ENCODE data around the gene FSTL4. TPM values are rescaled to one million over a fixed set of nuclear protein-coding genes. Genes with fewer than 3 reads are reported as not detected.
A peak's percentile ranks its signal among the peaks of the same experiment; 100 is the strongest.

Gene FSTL4
- total RNA-seq, 2 donors from 2014 or later: not detected

GRCh38 chr5:133373121-133373870 is 239.0 kb downstream of the FSTL4 start:
- no peak for DNase-seq (ENCODE audit: low spot score in 2 of 2)
- no peak for ATAC-seq
- Mint-ChIP-seq H3K36me3 (peaks cover 11 to 13% of the 10 kb centered on the region in 2 donors), H3K9me3 (peaks cover 13 to 20% of the 10 kb centered on the region in 2 donors), H3K27ac (no peak overlapping the region)

DNA sequence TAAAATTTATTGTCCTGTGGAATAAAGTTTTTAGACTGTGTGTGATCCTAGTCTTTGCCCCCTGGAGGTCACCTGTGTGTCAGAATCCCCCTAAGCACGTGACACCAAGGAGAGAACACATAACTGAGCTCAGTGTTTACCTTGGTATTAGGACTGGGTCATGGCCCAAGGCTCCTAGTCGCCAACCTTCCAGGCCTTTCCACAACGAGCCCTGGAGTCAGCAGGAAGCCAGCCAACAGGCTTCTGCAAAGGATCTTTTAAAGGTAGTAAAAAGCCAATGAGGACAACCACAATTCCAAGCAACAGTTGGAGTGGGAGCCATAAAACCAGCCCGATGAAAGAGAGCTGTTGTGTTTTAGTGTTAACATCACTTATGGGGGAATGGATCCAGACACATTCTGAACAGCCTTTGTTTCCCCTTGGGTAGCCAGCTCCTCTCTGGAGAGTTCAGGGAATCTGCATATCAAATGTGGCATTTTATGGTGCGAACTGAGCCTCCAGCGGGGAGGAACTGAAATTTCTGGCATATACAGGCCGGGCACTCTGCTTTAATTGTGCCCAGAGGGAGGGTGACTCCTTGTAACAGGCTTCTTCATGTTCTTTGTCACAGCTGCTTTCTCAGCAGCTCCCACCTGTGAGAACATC is 239.9 kb downstream of the FSTL4 start:
- Mint-ChIP-seq H3K36me3 (peaks cover 7% of the 10 kb centered on the region in 2 donors), H3K9me3 (peaks cover 11 to 16% of the 10 kb centered on the region in 2 donors), H3K27ac (no peak overlapping the region)
- ATAC-seq (no peak), DNase-seq (ENCODE audit: low spot score in 2 of 2) (no peak)

- no peak for DNase-seq (ENCODE audit: low spot score in 2 of 2)
- Mint-ChIP-seq H3K27ac (peak overlapping the region in 1 of 2 donors; percentile 9), H3K9me3 (peaks cover 4 to 10% of the 10 kb centered on the region in 2 donors), H3K36me3 (no peaks in the 10 kb centered on the region)
- ATAC-seq: no peak
These were observed 240.8 kb downstream of the FSTL4 start for GRCh38 chr5:133371371-133372155.

DNA sequence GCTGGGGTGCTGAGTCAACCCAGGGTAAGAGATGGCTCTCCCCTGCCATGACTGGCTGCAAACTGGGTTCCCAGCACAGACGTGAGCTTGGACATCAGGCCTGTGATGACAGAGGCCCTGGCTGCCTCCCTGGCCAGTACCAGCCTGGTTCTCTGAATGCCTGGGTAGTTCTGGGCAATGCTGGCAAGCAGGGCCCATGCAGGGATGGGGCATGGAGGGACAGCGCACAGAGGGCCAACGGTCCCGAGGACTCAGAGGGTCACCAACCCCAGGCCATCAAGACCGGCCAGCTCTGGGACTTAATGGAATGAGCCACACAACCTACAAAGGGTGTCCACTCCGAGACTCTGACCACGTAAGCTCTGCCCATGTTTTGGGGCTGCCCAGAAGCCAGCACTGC is 241.4 kb downstream of the FSTL4 start:
- DNase-seq (ENCODE audit: low spot score in 2 of 2) (no peak), ATAC-seq (no peak)
- H3K9me3 Mint-ChIP-seq: peaks cover 0 to 5% of the 10 kb centered on the region in 2 donors
- no peak overlapping the region for H3K27ac Mint-ChIP-seq
- H3K36me3 Mint-ChIP-seq: no peaks in the 10 kb centered on the region

GRCh38 chr5:133370036-133370831 is 242.1 kb downstream of the FSTL4 start:
- ATAC-seq (no peak), DNase-seq (ENCODE audit: low spot score in 2 of 2) (no peak)
- no peak overlapping the region for H3K27ac Mint-ChIP-seq
- H3K9me3 Mint-ChIP-seq: no peaks in the 10 kb centered on the region
- H3K36me3 Mint-ChIP-seq: no peaks in the 10 kb centered on the region

DNA sequence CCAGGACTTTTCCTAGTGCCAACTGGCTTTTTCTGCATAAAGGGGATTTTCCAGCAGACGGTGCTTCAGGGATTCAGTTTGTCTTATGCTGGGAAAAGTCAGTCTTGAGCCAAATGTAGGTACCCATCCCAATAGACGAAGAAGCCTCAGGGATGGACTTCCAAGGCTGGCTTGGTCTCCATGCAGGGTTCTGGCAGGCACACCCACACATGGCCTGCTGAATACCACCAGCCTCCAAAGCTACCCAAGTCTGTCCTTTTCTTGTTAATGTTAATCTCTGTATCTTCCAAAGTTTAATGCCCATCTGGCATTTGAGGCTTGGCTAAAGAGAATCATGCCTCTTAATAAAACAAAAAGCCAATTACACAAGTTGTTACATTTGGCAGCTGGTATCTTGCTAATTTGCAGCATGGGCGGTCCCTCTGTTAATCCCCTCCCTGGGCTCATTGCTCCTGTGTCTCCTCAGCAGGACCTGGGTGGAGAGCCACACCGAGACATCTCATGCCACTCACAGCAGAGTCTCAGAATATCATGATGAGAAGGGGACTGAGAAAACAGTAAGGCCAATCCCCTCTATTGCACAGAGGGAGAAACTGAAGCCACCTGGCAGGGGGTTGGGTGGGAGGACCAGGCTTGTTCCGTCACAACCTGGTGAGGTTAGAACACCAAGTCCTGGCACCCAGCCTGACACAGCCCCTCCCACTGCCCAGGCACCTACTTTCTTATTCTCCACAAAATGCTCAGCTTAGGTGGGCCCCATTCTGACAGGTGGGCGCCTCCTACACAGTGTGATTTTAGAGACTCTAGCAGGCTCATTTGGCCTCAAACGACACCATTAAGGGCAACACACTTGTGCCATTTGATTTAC is 243.2 kb downstream of the FSTL4 start:
- no peaks in the 10 kb centered on the region for H3K36me3 Mint-ChIP-seq
- H3K9me3 Mint-ChIP-seq: no peaks in the 10 kb centered on the region
- no peak overlapping the region for H3K27ac Mint-ChIP-seq
- ATAC-seq: no peak
- DNase-seq (ENCODE audit: low spot score in 2 of 2): no peak

DNA sequence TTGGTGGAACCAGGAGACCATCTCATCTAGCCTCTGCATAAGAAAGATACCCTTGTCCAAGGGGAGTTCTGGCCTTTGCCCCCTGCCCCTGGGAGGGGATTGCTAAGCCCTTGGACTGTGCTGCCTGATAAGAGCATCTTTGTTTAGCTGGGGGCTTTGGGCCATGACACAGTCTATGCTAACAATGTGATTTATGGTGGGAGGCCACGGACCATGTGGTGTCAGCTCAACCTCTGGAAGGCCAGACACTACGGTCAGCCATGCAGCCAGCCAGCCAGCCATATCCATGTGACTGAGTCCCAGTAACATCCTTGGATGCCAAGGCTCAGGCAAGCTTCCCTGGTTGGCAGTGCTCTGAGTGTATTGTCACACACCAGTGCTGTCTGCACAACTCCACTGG is 244.4 kb downstream of the FSTL4 start:
- no peak overlapping the region for H3K27ac Mint-ChIP-seq
- ATAC-seq: no peak

GRCh38 chr5:133367071-133367786 is 245.1 kb downstream of the FSTL4 start:
- no peak for ATAC-seq
- no peak overlapping the region for H3K27ac Mint-ChIP-seq

More for the DNA sequence above, 244.4 kb downstream of the FSTL4 start:
- no peaks in the 10 kb centered on the region for H3K36me3 Mint-ChIP-seq
- H3K9me3 Mint-ChIP-seq: no peaks in the 10 kb centered on the region
- DNase-seq (ENCODE audit: low spot score in 2 of 2): no peak

DNA sequence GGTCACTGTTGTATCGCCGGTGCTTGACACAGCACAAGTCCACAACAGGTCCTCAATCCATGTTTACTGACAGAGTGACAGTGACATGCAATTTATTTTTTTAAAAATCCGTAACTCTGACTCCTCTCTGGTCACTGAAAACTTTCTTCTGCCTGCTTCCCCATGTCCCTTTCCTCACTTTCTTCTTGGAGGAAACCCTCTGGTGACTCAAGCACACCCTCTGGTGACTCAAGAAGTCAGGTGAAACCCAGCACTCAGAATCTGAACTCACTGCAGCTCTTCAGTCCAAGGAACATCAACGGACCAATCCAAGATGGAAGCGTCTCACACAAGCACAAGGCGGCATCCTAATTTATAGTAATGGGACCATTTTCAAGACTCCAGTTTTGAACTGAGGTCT is 245.9 kb downstream of the FSTL4 start:
- Mint-ChIP-seq H3K9me3 (no peaks in the 10 kb centered on the region), H3K27ac (no peak overlapping the region), H3K36me3 (no peaks in the 10 kb centered on the region)
- DNase-seq (ENCODE audit: low spot score in 2 of 2): no peak
- no peak for ATAC-seq

More at GRCh38 chr5:133367071-133367786, 245.1 kb downstream of the FSTL4 start:
- no peak for DNase-seq (ENCODE audit: low spot score in 2 of 2)
- Mint-ChIP-seq H3K9me3 (no peaks in the 10 kb centered on the region), H3K36me3 (no peaks in the 10 kb centered on the region)

GRCh38 chr5:133365738-133366137 is 246.6 kb downstream of the FSTL4 start:
- H3K9me3 Mint-ChIP-seq: no peaks in the 10 kb centered on the region
- ATAC-seq (no peak), DNase-seq (ENCODE audit: low spot score in 2 of 2) (no peak)
- H3K27ac Mint-ChIP-seq: no peak overlapping the region
- H3K36me3 Mint-ChIP-seq: no peaks in the 10 kb centered on the region

DNA sequence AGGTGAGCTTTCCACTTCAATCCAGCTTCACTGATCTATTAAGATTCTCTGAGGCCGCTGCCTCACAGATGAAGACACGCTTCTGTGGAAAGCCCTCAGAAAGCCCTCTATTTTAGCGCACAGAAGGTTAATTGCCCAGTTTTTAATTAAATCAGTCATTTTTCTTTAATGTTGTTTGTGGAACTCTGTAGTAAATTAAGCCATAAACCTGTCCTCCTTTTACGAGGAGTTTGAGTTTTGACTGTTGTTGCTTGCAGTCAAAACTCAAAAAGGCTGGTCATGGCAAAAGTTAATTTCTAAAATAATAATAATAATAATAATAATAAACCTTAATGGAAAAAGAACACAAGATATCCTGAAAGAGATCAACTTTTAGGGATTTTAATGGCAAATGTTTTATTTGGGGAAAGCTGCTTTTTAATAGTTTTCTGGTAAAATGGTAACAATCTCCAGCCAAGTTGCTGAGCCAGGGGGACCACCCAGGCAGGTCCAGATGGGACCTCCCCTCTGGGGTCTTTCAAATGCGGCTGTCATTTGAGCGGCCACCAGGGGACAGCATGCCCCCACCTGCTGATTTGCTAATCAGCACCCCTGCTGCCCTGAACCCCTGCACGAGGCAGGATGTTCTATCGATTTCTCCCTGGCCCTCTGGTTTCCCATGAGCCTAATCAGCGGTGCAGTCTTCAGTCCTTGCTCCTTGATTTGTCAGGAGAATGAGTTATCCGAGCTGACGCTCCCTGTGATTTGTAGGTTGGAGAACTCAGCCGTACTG is 247.2 kb downstream of the FSTL4 start:
- H3K9me3 Mint-ChIP-seq: no peaks in the 10 kb centered on the region
- no peak for DNase-seq (ENCODE audit: low spot score in 2 of 2)
- no peaks in the 10 kb centered on the region for H3K36me3 Mint-ChIP-seq
- no peak for ATAC-seq
- H3K27ac Mint-ChIP-seq: peak overlapping the region in 1 of 2 donors; percentile 66

DNA sequence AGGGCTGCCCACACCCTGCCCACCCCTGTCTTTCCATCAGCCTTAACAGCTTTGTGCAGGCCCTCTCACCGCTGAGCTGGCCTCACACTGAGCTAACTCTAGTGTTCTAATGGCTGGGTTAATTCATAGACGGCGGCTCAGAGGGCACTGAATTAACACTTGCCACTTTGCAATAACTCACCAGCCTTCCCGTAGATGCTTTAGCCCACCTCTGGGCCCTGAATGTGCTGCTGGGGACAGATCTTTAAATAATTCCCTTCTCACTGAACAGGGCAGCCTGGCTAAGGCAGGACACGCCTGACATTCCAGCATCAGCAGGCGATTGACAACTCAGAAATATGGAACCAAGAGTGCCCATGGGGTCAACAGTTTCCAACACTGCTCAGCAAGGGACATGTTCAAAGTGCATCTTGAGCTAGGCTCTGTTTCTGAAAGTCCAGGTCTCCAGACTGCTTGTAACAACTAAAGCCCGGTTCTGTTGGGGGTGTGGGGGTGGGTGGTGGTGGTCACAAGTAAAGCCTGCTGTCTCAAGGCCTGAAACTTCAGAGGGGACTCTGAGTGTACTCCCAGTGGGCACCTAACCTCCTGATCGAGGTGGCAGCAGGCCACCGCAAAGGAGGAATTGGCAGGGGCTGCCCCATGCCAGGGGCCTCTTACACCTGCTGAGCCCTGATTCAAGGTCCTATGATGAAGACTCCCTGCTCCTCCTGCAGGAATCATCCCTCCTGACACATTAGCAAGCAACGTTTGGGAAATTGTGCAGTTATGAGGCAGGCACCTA is 248.3 kb downstream of the FSTL4 start:
- DNase-seq (ENCODE audit: low spot score in 2 of 2): no peak
- H3K9me3 Mint-ChIP-seq: no peaks in the 10 kb centered on the region
- no peak for ATAC-seq
- H3K27ac Mint-ChIP-seq: no peak overlapping the region
- H3K36me3 Mint-ChIP-seq: no peaks in the 10 kb centered on the region

GRCh38 chr5:133362438-133362837 is 249.9 kb downstream of the FSTL4 start:
- Mint-ChIP-seq H3K9me3 (no peaks in the 10 kb centered on the region), H3K27ac (no peak overlapping the region), H3K36me3 (no peaks in the 10 kb centered on the region)
- DNase-seq (ENCODE audit: low spot score in 2 of 2) (no peak), ATAC-seq (no peak)

GRCh38 chr5:133361922-133362321 is 250.4 kb downstream of the FSTL4 start:
- ATAC-seq: no peak

More at GRCh38 chr5:133361922-133362321, 250.4 kb downstream of the FSTL4 start:
- Mint-ChIP-seq H3K27ac (no peak overlapping the region), H3K9me3 (no peaks in the 10 kb centered on the region), H3K36me3 (no peaks in the 10 kb centered on the region)
- no peak for DNase-seq (ENCODE audit: low spot score in 2 of 2)
